Ovary (tissue), 3 donors: ENCODE measurements around the gene IFT25.
"Not testable (repeated sequence)": the region's sequence is repeated elsewhere in the genome, so short reads cannot be mapped to it uniquely, and the experiment has no call there.

ENCODE experiments used
- EP300 ChIP-seq: sonication (generic); formaldehyde crosslinking; IDR thresholded peaks from one replicate; pipeline ENCODE4 v1.6.1; 2017; ENCODE audit warnings: antibody characterized with exemption
- POLR2A ChIP-seq: fragments of 450-650 bp; IDR thresholded peaks from one replicate; pipeline ENCODE4 v1.6.1; 2017; ENCODE audit warnings: antibody characterized with exemption, mild to moderate bottlenecking, moderate library complexity
- TF ChIP-seq, protein P1 (sequence below), 3 donors: fragments of 450-650 bp in 2 of 3; fragments of 200-600 bp in 1 of 3; IDR thresholded peaks; one replicate each; pipeline versions ENCODE4 v1.5.1 to v1.8.0; 2016 to 2022; ENCODE audit warnings: antibody characterized with exemption in 3 of 3, mild to moderate bottlenecking in 1 of 3
- donor health status: DM: no; HTN: no; CAD: no.

DNA sequence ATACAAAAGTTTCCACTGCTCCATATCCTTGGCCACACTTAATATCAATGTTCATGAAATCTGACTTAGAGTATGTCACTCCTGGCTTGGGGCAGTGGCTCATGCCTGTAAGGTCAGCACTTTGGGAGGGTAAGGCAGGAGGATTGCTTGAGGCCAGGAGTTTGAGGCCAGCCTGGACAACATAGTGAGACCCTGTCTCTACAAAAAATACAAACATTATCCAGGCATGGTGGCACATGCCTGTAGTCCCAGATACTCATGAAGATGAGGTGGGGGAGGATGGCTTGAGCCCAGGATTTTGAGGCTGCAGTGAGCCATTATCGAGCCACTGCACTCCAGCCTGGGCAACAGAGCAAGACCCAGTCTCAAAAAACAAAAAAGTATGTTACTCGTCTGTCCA is 70.3 kb downstream of the IFT25 start:
- TF ChIP-seq, protein P1, sequence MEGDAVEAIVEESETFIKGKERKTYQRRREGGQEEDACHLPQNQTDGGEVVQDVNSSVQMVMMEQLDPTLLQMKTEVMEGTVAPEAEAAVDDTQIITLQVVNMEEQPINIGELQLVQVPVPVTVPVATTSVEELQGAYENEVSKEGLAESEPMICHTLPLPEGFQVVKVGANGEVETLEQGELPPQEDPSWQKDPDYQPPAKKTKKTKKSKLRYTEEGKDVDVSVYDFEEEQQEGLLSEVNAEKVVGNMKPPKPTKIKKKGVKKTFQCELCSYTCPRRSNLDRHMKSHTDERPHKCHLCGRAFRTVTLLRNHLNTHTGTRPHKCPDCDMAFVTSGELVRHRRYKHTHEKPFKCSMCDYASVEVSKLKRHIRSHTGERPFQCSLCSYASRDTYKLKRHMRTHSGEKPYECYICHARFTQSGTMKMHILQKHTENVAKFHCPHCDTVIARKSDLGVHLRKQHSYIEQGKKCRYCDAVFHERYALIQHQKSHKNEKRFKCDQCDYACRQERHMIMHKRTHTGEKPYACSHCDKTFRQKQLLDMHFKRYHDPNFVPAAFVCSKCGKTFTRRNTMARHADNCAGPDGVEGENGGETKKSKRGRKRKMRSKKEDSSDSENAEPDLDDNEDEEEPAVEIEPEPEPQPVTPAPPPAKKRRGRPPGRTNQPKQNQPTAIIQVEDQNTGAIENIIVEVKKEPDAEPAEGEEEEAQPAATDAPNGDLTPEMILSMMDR (IDR thresholded peaks at IDR 0.05): not testable (repeated sequence)
- TF ChIP-seq POLR2A, EP300: not testable (repeated sequence)
